HL-60 (cell line): ENCODE measurements around the gene NAA50.

ENCODE experiments used
- DNase-seq, 2 experiments: peaks; one replicate each; pipeline ENCODE4 v3.0.0-alpha.2; 2010 to 2020; ENCODE audit warnings: low read depth in 1 of 2, low spot score in 1 of 2
- H3K27ac ChIP-seq: fragments of 250-450 bp; sonication (Bioruptor Pico); replicated peaks from 2 replicates; pipeline ENCODE4 v1.5.1; 2020; ENCODE audit warnings: mild to moderate bottlenecking, moderate library complexity
- H3K27me3 ChIP-seq: fragments of 250-450 bp; sonication (Bioruptor Pico); 2 replicates; pipeline ENCODE4 v1.5.1; 2021; ENCODE audit warnings: mild to moderate bottlenecking, moderate library complexity; ENCODE audit not compliant: insufficient read depth, poor library complexity, severe bottlenecking
- H3K4me3 ChIP-seq: replicated peaks from 2 replicates; pipeline ENCODE4 v1.5.1; 2011; ENCODE audit warnings: mild to moderate bottlenecking, control low read depth, low read length; ENCODE audit not compliant: insufficient read depth
- CTCF ChIP-seq: IDR thresholded peaks from one replicate; pipeline ENCODE4 v1.5.1; 2011; ENCODE audit warnings: low read length, control low read depth, inconsistent platforms; ENCODE audit not compliant: insufficient read depth
- GABPA ChIP-seq: IDR thresholded peaks from 2 replicates; pipeline ENCODE4 v1.6.1; 2012; ENCODE audit warnings: low read depth
- POLR2AphosphoS5 ChIP-seq: IDR thresholded peaks from 2 replicates; pipeline ENCODE4 v1.6.1; 2012; ENCODE audit warnings: low read depth
- REST ChIP-seq: IDR thresholded peaks from 2 replicates; pipeline ENCODE4 v1.6.1; 2012; ENCODE audit warnings: low read depth; ENCODE audit not compliant: insufficient replicate concordance
- SPI1 ChIP-seq: IDR thresholded peaks from 2 replicates; pipeline ENCODE4 v1.6.1; 2012; ENCODE audit warnings: low read depth, mild to moderate bottlenecking, borderline replicate concordance

Gene NAA50

GRCh38 chr3:113764698-113765097, 18.6 kb upstream of the NAA50 start:
- DNase-seq, result no peak
- H3K27ac ChIP-seq, result no peak overlapping the region
- H3K27me3 ChIP-seq, result no peaks in the 10 kb centered on the region
- no peak overlapping the region for H3K4me3 ChIP-seq
- TF ChIP-seq GABPA (no peak), CTCF (no peak), SPI1 (no peak), REST (no peak), POLR2AphosphoS5 (no peak)

GRCh38 chr3:113758389-113759024, 12.5 kb upstream of the NAA50 start:
- Histone ChIP-seq H3K4me3 (no peak overlapping the region), H3K27me3 (no peaks in the 10 kb centered on the region), H3K27ac (no peak overlapping the region)
- DNase-seq, result no peak
- TF ChIP-seq CTCF, result no peak
- TF ChIP-seq SPI1, result no peak
- TF ChIP-seq GABPA, result no peak
- no peak for TF ChIP-seq REST
- TF ChIP-seq POLR2AphosphoS5, result no peak

- no peak overlapping the region for H3K4me3 ChIP-seq
- no peak for DNase-seq
- no peak overlapping the region for H3K27ac ChIP-seq
- TF ChIP-seq GABPA (no peak), POLR2AphosphoS5 (no peak), REST (no peak), CTCF (no peak), SPI1 (no peak)
- H3K27me3 ChIP-seq, result no peaks in the 10 kb centered on the region
These were observed 8.6 kb upstream of the NAA50 start for GRCh38 chr3:113754494-113755159.
